MM.1S (cell line): Measurements from ENCODE around the gene TAGLN3.

Experiments
- EZH2 ChIP-seq: fragments of 300-600 bp; sonication (generic); optimal IDR thresholded peaks from 2 replicates; pipeline ENCODE3; 2017; ENCODE audit warnings: low read depth, mild to moderate bottlenecking, antibody characterized with exemption, low read length, mixed read lengths
- EZH2phosphoT487 ChIP-seq: fragments of 300-600 bp; sonication (generic); IDR thresholded peaks from 2 replicates; pipeline ENCODE4 v1.6.1; 2018; ENCODE audit warnings: antibody characterized with exemption, low read length
- TF ChIP-seq, protein P1 (sequence below): fragments of 300-600 bp; sonication (generic); IDR thresholded peaks from 2 replicates; pipeline ENCODE4 v1.5.1; 2016; ENCODE audit warnings: antibody characterized with exemption, low read length, mixed read lengths

DNA sequence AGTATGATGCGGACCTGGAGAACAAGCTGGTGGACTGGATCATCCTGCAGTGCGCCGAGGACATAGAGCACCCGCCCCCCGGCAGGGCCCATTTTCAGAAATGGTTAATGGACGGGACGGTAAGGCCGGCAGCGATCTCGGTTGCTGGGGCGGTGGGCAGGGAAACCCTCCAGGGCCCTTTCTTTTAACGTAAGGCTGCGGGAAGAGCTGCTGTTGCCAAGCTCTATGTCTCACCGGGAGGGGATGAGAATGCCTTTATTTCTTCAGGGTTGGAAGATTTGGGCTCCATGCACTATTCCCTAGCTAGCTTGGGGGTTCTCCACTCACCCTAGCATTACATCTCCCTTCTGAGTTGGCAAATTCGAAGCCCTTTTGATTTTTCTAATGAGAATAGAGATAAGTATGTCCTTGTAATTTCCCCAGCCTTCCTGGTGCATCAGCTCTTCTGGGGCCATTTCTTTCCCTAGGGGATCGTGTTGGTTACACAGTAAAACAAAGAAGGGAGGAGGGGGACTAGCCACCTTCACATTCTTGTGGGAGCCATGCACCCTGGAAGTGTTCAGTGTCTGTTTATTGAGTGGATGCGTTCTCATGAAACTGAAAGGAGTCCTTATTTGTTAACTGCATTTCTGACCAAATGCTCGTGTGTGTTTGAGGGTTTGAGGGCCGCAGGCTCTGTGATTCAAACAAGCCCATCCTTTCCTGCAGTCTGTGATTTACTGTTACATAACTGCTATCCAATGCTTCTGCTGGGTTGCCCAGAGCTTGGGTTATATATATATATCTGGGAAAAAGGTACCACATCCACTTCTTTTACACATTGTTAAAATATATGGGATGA is 982 bp downstream of the TAGLN3 start:
- TF ChIP-seq, protein P1, sequence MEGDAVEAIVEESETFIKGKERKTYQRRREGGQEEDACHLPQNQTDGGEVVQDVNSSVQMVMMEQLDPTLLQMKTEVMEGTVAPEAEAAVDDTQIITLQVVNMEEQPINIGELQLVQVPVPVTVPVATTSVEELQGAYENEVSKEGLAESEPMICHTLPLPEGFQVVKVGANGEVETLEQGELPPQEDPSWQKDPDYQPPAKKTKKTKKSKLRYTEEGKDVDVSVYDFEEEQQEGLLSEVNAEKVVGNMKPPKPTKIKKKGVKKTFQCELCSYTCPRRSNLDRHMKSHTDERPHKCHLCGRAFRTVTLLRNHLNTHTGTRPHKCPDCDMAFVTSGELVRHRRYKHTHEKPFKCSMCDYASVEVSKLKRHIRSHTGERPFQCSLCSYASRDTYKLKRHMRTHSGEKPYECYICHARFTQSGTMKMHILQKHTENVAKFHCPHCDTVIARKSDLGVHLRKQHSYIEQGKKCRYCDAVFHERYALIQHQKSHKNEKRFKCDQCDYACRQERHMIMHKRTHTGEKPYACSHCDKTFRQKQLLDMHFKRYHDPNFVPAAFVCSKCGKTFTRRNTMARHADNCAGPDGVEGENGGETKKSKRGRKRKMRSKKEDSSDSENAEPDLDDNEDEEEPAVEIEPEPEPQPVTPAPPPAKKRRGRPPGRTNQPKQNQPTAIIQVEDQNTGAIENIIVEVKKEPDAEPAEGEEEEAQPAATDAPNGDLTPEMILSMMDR, result no peak
- TF ChIP-seq EZH2 (no peak), EZH2phosphoT487 (no peak)
